ENCODE measurements around the gene ATP5PD. TPM values are rescaled to one million over a fixed set of nuclear protein-coding genes. Genes with fewer than 3 reads are reported as not detected.

ATP5PD gene
- total and polyA plus RNA-seq, 2 of the 13 experiments (the other 11 are each of a cell fraction or from before 2014, with no cell fraction given): 158 to 428 TPM

DNA sequence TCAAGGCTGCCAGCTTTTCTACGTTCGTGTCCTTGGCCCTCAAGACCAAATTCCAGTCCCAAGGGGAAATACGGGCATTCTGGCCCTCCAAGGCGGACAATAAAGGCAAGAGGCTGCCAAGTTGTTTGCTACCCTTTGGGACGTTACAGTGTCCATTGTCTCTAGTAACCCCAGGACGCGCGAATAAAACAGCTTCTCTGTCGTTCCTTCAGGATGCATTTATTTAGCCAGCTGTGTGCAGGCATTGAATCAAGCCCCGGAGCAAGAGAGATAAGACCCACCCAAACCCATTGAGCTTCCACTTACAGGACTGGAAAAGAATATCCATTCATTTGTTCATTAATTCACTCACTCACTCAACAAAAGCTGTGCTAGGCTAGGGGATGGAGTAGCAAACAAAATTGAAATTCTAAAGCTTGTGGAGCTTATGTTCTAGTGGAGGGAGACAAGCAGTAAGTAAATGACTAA lies 33.6 kb downstream of the ATP5PD start (continued):
- TF ChIP-seq ZNF546 (CRISPR knock-in tag; conservative IDR thresholded peaks at IDR 0.05): no peak
- no peak for TF ChIP-seq NFE2L1 (CRISPR knock-in tag; IDR thresholded peaks at IDR 0.05; ENCODE audit: borderline replicate concordance)
- TF ChIP-seq, protein P1, sequence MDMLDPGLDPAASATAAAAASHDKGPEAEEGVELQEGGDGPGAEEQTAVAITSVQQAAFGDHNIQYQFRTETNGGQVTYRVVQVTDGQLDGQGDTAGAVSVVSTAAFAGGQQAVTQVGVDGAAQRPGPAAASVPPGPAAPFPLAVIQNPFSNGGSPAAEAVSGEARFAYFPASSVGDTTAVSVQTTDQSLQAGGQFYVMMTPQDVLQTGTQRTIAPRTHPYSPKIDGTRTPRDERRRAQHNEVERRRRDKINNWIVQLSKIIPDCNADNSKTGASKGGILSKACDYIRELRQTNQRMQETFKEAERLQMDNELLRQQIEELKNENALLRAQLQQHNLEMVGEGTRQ (IDR thresholded peaks at IDR 0.05; ENCODE audit: low read depth, low read length): no peak
- TF ChIP-seq, protein P1 (CRISPR knock-in tag; IDR thresholded peaks at IDR 0.05; ENCODE audit: borderline replicate concordance): peak; percentile 1; the same call in 1 of the 2 replicates
- no peak for TF ChIP-seq ZNF562 (CRISPR knock-in tag; IDR thresholded peaks at IDR 0.05; ENCODE audit: borderline replicate concordance)
- TF ChIP-seq ZNF766 (CRISPR knock-in tag; IDR thresholded peaks at IDR 0.05; ENCODE audit: borderline replicate concordance): no peak
- TF ChIP-seq NBN (conservative IDR thresholded peaks at IDR 0.05): no peak
- no peak for TF ChIP-seq HDAC1 (CRISPR knock-in tag; IDR thresholded peaks at IDR 0.05)
- TF ChIP-seq TGIF2 (CRISPR knock-in tag; IDR thresholded peaks at IDR 0.05): peak; percentile 8; the same call in 1 of the 2 replicates
- no peak for TF ChIP-seq KDM1A (CRISPR knock-in tag; IDR thresholded peaks at IDR 0.05)
- TF ChIP-seq, protein P2, sequence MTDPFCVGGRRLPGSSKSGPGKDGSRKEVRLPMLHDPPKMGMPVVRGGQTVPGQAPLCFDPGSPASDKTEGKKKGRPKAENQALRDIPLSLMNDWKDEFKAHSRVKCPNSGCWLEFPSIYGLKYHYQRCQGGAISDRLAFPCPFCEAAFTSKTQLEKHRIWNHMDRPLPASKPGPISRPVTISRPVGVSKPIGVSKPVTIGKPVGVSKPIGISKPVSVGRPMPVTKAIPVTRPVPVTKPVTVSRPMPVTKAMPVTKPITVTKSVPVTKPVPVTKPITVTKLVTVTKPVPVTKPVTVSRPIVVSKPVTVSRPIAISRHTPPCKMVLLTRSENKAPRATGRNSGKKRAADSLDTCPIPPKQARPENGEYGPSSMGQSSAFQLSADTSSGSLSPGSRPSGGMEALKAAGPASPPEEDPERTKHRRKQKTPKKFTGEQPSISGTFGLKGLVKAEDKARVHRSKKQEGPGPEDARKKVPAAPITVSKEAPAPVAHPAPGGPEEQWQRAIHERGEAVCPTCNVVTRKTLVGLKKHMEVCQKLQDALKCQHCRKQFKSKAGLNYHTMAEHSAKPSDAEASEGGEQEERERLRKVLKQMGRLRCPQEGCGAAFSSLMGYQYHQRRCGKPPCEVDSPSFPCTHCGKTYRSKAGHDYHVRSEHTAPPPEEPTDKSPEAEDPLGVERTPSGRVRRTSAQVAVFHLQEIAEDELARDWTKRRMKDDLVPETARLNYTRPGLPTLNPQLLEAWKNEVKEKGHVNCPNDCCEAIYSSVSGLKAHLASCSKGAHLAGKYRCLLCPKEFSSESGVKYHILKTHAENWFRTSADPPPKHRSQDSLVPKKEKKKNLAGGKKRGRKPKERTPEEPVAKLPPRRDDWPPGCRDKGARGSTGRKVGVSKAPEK (CRISPR knock-in tag; IDR thresholded peaks at IDR 0.05; ENCODE audit: borderline replicate concordance): peak; percentile 35
- TF ChIP-seq ZFP82 (CRISPR knock-in tag; IDR thresholded peaks at IDR 0.05; ENCODE audit: borderline replicate concordance): no peak
- TF ChIP-seq ZFP62 (CRISPR knock-in tag; IDR thresholded peaks at IDR 0.05): no peak
- no peak for TF ChIP-seq ZNF841 (CRISPR knock-in tag; IDR thresholded peaks at IDR 0.05; ENCODE audit: borderline replicate concordance)
- TF ChIP-seq, protein P3, sequence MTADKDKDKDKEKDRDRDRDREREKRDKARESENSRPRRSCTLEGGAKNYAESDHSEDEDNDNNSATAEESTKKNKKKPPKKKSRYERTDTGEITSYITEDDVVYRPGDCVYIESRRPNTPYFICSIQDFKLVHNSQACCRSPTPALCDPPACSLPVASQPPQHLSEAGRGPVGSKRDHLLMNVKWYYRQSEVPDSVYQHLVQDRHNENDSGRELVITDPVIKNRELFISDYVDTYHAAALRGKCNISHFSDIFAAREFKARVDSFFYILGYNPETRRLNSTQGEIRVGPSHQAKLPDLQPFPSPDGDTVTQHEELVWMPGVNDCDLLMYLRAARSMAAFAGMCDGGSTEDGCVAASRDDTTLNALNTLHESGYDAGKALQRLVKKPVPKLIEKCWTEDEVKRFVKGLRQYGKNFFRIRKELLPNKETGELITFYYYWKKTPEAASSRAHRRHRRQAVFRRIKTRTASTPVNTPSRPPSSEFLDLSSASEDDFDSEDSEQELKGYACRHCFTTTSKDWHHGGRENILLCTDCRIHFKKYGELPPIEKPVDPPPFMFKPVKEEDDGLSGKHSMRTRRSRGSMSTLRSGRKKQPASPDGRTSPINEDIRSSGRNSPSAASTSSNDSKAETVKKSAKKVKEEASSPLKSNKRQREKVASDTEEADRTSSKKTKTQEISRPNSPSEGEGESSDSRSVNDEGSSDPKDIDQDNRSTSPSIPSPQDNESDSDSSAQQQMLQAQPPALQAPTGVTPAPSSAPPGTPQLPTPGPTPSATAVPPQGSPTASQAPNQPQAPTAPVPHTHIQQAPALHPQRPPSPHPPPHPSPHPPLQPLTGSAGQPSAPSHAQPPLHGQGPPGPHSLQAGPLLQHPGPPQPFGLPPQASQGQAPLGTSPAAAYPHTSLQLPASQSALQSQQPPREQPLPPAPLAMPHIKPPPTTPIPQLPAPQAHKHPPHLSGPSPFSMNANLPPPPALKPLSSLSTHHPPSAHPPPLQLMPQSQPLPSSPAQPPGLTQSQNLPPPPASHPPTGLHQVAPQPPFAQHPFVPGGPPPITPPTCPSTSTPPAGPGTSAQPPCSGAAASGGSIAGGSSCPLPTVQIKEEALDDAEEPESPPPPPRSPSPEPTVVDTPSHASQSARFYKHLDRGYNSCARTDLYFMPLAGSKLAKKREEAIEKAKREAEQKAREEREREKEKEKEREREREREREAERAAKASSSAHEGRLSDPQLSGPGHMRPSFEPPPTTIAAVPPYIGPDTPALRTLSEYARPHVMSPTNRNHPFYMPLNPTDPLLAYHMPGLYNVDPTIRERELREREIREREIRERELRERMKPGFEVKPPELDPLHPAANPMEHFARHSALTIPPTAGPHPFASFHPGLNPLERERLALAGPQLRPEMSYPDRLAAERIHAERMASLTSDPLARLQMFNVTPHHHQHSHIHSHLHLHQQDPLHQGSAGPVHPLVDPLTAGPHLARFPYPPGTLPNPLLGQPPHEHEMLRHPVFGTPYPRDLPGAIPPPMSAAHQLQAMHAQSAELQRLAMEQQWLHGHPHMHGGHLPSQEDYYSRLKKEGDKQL (CRISPR knock-in tag; IDR thresholded peaks at IDR 0.05; ENCODE audit: low read depth): no peak
- TF ChIP-seq ZNF383 (CRISPR knock-in tag; IDR thresholded peaks at IDR 0.05; ENCODE audit: borderline replicate concordance): no peak
